HG03280 (cell line): ENCODE data around the gene ENO2.
"Not testable (repeated sequence)": the region's sequence is repeated elsewhere in the genome, so short reads cannot be mapped to it uniquely, and the experiment has no call there.

Source experiments
- ATAC-seq: cut with Tn5 transposase; IDR thresholded peaks from one replicate; pipeline ENCODE4 v1.9.1; 2021; ENCODE audit warnings: mild to moderate bottlenecking, moderate library complexity; ENCODE audit not compliant: unreplicated experiment

Gene ENO2

DNA sequence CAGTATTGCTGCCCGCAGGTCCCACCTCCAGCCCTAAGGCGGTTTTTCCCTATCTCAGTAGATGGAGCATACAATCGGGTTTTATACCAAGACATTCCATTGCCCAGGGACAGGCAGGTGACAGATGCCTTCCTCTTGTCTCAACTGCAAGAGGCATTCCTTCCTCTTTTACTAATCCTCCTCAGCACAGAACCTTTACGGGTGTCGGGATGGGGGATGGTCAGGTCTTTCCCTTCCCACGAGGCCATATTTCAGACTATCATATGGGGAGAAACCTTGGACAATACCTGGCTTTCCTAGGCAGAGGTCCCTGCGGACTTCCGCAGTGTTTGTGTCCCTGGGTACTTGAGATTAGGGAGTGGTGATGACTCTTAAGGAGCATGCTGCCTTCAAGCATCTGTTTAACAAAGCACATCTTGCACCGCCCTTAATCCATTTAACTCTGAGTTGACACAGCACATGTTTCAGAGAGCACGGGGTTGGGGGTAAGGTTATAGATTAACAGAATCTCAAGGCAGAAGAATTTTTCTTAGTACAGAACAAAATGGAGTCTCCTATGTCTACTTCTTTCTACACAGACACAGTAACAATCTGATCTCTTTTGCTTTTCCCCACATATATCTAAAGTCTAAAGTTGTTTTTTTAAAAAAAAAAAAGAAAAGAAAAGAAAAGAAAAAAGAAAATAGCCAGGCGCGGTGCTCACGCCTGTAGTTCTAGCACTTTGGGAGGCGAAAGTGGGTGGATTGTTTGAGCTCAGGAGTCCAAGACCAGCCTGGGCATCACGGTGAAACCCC lies 28.0 kb upstream of the ENO2 start:
- ATAC-seq: not testable (repeated sequence)

DNA sequence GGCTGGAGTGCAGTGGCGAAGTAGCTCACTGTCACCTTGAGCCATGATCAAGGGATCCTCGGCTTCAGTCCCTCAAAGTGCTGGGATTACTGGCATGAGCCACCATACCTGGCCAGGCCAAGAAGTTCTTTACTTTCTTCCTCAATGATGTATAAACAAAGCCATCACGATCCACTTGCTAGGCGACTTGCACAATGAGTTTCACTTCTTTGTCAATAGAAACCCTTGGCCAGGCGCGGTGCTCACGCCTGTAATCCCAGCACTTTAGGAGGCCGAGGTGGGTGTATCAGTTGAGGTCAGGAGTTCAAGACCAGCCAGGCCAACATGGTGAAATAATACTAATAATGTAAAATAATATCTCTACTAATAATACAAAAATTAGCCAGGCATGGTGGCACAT lies 26.9 kb upstream of the ENO2 start:
- no peak for ATAC-seq

DNA sequence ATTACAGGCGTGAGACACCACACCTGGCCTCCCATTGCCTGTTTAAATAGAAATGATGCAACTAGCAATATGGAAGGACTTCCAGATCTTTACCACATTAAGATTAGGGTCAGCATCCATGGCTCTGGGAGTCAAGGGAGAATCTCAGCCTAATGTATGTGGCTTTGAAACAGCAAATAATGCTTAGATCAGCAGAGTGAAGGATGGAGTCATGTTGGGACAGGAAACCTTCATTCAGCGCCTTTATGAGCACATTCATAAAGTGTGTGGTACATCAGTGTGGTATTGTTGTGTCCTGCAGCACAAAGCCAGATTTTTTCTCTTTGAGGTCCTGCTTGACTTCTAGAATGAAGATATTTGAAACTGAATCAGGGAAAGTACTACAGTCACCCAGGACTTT lies 26.0 kb upstream of the ENO2 start:
- no peak for ATAC-seq

DNA sequence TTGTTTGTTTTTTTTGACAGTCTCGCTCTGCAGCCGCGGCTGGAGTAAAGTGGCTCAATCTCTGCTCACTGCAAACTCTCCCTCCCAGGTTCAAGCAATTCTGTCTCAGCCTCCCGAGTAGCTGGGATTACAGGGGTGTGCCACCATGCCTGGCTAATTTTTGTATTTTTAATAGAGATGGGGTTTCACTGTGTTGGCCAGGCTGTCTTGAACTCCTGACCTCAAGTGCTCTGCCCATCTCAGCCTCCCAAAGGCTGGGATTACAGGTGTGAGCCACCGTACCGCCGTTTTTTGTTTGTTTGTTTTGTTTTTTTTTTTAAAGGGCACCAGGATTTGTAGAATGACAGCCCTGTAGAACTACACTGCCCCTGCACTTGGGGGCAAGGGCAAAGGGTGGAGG lies 25.6 kb upstream of the ENO2 start:
- ATAC-seq: not testable (repeated sequence)

DNA sequence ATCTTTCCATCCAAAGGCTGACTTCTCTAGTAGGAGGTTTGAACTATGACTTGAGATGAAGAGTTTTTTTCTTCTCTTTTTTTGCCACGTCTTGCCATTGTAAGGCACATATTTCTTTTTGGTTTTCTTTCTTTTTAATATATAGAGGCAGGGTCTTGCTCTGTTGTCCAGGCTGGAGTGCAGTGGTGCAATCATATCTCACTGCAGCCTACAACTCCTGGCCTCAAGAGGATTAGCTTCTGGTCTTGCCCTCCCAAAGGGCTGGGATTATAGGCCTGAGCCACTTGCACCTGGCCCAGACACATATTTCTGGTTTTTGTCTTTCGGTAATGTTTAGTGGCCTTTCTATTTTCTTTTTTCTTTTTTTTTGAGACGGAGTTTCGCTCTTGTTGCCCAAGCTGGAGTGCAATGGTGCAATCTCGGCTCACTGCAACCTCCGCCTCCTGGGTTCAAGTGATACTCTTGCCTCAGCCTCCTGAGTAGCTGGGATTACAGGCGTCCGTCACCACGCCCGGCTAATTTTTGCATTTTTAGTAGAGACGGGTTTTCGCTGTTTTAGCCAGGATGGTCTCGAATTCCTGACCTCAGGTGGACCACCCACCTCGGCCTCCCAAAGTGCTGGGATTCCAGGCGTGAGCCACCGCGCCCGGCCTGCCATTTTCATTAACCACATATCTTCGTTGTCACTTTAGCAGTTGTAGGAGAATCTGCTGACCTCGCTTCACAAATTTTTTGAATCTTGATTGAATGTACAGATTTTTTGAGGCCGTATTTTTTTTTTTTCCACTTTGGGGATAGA lies 24.4 kb upstream of the ENO2 start:
- not testable (repeated sequence) for ATAC-seq

DNA sequence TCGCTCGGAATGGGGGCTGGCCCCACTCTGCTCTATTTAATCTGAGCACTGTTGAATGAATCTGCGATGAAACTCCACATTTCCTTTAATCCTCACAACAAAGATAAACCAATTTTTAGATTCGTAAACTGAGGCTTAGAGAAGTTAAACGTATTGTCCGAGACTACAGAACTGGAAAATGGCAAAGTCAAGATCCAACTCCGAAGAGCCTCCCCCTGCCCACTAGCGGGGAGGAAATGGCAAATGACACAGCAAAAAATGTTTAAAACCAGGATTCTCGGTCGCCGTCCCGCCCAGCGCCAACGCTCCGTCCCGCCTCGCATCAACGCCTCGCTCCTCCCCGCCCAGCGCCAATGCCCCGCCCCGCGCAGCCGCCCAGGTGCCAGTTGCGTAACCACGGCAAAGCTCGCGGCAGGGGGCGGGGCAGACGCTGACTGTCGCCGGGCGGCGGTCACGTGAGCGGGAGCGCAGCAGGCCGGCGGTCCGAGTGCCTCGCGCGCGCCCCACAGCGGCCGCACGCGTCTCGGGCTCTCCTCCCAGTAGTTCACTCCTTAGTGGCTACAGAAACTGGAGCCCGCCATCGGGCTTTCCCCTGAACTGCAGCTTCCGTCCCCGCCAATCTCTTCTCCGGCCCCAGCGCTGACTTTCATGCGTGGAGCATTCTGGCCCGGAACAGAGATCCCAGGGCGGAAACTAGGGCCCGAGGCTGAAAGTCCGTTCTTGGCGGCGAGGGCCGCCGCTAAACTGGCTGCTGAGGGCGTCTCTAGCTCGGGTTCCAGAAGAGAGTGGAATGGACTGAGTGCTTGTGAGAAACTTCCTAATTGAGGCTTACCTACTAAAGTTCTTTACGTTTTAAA lies 23.4 kb upstream of the ENO2 start:
- peak; percentile 96 for ATAC-seq

DNA sequence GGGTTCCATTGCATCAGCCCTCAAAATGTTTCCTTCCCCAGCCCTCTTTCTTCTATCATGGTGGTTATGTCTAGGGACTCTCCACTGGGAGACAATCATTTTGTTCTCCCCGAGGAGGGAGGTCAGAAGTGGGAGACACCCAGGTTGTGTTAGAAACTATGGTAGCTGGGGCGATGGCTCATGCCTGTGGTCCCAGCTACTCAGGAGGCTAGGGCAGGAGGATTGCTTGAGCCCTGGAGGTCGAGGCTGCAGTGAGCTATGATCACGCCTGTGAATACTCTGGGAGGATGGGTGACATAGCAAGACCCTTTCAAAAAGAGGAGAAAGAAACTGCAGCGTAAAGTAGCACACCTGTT lies 22.8 kb upstream of the ENO2 start:
- no peak for ATAC-seq

DNA sequence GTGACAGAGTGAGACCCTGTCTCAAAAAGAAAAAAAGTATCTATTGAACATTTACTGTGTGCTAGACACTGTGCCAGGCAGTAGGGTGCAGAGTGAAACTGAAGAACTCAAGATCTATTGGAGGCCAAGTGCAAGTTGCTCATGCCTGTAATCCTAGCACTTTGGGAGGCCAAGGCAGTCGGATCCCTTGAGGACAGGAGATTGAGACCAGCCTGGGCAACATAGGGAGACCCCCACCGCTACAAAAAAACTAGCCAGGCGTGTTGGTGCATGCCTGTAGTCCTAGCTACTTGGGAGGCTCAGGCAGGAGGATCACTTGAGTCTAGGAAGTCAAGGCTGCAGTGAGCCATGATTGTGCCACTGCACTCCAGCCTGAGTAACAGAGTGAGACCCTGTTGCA lies 21.7 kb upstream of the ENO2 start:
- ATAC-seq: not testable (repeated sequence)

DNA sequence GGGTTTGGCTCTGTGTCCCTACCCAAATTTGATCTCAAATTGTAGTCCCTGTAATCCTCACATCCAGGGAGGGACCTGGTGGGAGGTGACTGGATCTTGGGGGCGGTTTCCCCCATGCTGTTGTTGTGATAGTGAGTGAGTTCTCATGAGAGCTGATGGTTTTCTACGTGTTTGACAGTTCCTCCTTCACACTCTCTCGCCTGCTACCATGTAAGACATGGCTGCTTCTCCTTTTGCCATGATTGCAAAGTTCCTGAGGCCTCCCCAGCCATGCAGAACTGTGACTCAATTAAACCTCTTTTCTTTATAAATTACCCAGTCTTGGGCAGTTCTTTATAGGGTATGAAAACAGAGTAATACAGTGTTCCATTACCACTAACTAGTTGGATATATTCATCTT lies 20.1 kb upstream of the ENO2 start:
- ATAC-seq: no peak

DNA sequence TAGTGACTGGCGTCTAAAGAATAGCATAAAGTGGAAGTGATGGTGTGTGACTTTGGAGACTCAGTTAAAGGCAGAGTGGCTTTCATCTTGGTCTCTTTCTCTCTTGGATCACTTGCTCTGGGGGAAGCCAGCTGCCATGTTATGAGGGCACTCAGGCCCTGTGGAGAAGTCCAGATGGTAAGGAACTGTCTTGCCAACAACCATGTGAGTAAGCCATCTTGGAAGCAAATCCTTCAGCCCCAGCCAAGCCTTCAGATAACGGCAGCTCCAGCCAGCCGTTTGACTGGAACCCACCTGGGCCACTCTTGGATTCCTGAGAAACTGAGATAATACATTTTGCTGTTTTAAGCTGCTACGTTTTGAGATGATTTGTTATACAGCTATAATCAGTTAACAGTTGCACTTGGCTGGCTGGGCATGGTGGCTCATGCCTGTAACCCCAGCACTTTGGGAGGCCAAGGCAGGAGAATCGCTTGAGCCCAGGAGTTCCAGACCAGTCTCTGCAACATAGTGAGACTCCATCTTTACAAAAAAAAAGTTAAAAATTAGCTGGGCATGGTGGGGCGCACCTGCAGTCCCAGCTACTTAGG lies 17.4 kb upstream of the ENO2 start:
- ATAC-seq: no peak

DNA sequence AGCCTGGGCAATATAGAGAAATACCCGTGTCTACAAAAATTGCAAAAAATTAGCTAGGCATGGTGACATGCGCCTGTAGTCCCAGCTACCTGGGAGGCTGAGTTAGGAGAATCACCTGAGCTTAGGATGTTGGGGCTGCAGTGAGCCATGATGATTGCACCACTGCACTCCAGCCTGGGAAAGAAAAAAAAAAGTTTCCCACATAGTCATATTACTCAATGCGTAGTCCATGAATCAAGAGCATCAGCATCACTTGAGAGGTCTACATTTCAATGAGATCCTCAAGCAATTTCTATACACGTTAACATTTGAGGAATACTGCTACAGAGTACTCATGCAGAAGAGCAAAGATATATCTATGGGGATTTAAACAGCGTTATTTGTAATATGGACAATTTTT lies 15.0 kb upstream of the ENO2 start:
- no peak for ATAC-seq

DNA sequence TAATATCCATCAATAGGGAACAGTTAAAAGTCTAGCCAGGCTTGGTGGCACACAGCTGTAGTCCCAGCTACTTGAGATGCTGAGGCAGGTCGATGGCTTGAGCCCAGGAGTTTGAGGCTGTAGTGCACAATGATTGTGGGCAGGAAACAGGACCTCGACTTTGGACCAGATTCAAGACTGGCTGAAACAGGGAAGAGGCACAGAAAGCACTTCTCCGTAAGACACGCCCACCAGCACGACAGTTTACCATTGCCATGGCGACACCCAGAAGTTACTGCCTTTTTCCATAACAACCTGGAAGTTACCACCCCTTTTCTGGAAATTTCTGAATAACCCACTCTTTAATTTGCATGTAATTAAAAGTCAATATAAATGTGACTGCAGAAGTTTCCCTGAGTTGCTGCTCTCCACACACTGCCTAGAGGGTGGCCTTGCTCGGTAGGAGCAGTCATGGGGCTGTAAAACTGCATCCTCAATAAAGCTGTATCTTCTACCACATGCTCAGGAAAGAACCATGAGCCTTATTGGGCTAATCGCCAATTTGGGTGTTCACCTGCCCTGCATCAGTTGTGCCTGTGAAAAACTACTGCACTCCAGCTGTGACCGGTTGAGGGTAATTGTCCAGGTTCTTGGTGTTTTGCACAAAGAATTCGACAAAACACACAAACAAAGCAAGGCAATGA lies 14.4 kb upstream of the ENO2 start:
- ATAC-seq: no peak

DNA sequence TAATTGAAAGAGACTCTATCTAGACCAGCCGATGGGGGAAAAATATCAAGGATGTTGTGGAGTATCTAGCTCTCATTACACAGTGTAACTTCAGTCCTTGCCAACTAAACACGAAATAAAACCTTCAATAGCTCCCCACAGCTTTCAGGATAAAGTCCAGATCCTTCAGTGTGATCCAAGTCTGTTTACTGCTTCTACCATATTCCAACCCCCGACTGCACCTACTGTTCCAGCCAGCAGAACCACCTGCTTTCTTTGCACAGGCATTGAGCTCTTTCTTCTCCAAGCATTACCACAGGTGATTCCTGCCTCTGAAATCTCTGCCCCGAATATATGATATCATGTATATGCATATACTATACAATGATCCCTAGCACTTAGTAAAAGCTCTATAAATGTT lies 11.9 kb upstream of the ENO2 start:
- no peak for ATAC-seq

DNA sequence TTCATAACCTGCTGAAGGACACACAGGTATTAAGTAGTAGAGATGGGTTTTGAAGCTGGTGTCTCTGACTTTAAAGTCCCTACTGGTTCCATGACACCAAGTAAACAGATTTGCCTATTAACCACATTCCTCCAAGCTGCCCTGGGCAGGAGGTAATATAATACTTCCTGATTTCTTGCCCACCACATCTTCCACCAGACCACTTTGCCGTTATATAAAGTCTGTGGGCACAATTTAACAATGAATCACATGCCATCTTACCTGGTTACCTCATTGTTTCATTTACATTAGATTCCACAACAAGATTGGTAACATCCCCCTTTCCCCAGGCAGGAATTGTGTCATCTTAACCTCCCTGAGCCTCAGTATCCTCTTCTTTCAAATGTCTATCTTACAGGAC lies 10.7 kb upstream of the ENO2 start:
- no peak for ATAC-seq

DNA sequence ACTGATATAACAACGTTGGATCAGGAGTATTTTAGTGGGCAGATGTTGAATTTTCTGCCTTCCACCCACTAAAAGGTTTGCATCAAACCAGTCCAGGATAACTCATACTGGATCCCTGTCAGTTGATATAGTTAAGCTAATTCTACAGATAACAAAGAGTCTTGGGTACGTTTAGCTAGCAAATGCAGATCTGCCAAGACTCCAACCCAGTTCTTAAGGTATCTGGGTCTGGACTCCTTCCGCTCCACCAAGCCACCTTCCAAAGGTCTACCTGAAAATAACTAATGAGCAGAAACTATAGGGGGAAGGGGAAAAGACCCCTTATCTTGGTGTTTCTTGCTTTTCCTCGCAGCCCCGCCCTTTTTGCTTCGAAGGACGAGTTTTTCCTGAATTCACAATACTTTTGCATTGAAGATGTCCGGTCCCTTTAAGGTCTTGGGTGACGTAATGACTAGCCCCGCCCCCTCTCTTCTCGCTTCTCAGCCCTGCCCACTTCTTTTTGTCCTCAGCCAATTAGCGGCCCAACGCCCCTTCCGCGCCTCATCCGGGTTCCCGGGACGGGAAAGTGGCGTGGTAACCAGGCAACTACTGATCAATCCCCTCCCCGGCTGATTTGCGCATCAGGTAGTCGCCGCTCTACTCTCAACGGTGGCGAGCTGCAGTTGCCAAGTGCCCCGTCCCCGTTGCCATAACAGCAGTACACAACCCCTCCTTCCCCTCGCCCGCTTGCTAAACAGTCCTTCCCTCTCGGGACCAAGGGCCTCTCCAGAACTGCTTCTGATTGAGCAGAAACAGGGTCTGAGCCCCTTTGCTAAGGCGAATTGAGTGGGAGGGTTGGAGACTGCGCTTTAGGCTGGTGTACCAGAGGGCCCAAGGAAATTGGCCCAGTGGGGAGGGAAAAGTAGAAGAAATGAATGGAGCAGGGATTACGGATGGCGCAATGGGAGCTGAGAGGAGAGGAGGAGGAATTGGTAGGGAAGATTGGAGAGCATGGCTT lies 9.8 kb upstream of the ENO2 start, which contains the start of gene LRRC23:
Gene LRRC23, plus strand, starts transcription at position 543 of the 997 bp plus-strand sequence. CDS start 812 bp downstream, outside the sequence.
- peak; percentile 97 for ATAC-seq

DNA sequence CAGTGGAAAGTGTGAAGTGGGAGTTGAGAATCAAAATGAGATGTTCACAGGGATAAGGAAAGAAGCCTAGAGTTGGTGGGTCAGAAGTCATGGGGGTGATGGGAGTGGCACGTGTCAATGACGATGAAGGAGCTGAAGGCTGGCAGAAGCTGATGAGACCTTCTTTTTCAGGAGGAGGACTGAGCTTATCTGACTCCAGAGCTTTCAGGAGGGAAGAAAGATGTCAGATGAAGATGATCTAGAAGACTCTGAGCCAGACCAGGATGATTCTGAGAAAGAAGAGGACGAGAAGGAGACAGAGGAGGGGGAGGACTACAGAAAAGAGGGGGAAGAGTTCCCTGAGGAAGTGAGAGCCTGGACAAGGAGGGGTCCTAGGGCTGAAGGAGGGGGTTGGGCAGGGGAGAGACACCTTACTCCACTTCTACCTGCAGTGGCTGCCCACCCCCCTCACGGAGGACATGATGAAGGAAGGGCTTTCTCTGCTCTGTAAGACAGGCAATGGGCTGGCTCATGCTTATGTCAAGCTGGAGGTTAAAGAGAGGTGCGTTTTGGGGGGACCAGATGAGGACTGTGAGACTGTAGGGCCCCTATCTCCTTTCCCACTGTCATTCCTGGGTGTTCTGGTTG lies 8.9 kb upstream of the ENO2 start:
- ATAC-seq: no peak

DNA sequence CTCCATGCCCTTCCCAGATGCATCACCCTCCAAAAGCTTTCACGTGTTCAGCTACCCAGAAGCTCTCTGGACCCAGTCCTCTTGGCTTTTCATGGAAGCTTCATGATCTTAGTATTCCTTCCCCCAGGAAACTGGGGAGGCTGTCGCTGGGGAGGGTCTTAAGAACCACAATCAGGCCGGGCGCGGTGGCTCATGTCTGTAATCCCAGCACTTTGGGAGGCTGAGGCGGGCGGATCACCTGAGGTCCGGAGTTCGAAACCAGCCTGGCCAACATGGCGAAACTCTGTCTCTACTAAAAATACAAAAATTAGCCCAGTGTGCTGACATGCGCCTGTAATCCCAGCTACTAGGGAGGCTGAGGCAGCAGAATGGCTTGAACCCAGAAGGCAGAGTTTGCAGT lies 6.2 kb upstream of the ENO2 start:
- not testable (repeated sequence) for ATAC-seq

DNA sequence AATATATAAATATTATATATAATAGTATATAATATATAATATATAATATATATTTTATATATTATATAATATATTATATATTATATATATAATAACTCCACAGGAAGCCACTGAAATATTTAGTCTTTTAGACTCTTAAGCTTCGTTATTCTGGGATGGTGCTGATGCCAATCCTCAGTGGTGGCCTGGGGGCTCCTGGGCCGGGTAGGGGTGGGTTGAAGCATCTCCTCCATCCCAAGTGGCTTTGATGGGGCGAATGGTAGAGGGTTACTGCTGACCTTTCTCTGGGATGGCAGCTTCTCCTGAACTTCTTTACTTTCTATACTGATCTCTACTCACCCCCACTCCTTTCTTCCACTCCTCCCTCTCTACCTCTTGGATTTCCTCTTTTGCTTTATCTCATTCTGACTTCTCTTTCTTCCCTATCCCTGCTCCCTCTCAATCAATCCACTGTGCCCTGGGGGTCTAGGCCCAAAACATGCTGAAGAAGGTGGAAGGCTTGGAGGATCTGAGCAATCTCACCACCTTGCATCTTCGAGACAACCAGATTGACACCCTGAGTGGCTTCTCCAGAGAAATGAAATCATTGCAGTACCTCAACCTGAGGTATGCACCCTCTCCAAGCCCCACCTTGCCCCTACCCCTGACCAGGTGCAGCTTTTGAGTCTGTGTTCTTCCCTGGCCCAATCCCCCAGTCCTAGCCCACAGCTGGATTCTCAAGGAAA lies 4.8 kb upstream of the ENO2 start:
- no peak for ATAC-seq
